OCI-LY7 (cell line): Measurements from ENCODE around the gene ATP8B3.

ENCODE experiments used
- CTCF ChIP-seq: fragments of 200-600 bp; sonication (generic); conservative IDR thresholded peaks from 2 replicates; pipeline ENCODE4 v1.5.1; 2014; ENCODE audit warnings: mild to moderate bottlenecking, antibody characterized with exemption, low read length, moderate library complexity, mixed read lengths
- EZH2phosphoT487 ChIP-seq: fragments of 200-600 bp; sonication (generic); IDR thresholded peaks from 2 replicates; pipeline ENCODE4 v1.6.1; 2018; ENCODE audit warnings: low read depth, borderline replicate concordance, mild to moderate bottlenecking, mixed run types, antibody characterized with exemption, low read length, moderate library complexity, mixed read lengths

- no peak for TF ChIP-seq CTCF
- no peak for TF ChIP-seq EZH2phosphoT487
Observed at GRCh38 chr19:1760020-1760419, 52.1 kb downstream of the ATP8B3 start.
